Dedifferentiated amniotic fluid mesenchymal stem cell (primary cell): ENCODE results near the gene HSD17B2.
"Not testable (repeated sequence)": the region's sequence is repeated elsewhere in the genome, so short reads cannot be mapped to it uniquely, and the experiment has no call there.

Experiments used
- DNase-seq: peaks from one replicate; pipeline ENCODE4 v3.0.0-alpha.2; 2016; ENCODE audit errors: extremely low spot score

Gene HSD17B2

GRCh38 chr16:82034981-82035612, at the start of gene HSD17B2:
TSS of gene HSD17B2 (plus strand) at chr16:82035253. CDS start at chr16:82035425, 172 bp downstream.
- no peak for DNase-seq

GRCh38 chr16:81987121-81987520, 47.9 kb upstream of the HSD17B2 start:
- DNase-seq = no peak

- DNase-seq = no peak
These were observed 47.3 kb upstream of the HSD17B2 start for GRCh38 chr16:81987706-81988105.

GRCh38 chr16:81992859-81993258, 42.2 kb upstream of the HSD17B2 start:
- DNase-seq = no peak

- DNase-seq = no peak
These were observed 40.6 kb upstream of the HSD17B2 start for GRCh38 chr16:81994485-81994884.

- no peak for DNase-seq
These were observed 39.4 kb upstream of the HSD17B2 start for GRCh38 chr16:81995651-81996050.

GRCh38 chr16:81996664-81997509, 38.2 kb upstream of the HSD17B2 start:
- no peak for DNase-seq

GRCh38 chr16:81997738-81998137, 37.3 kb upstream of the HSD17B2 start:
- peak; percentile 68 for DNase-seq

GRCh38 chr16:82002831-82003230, 32.2 kb upstream of the HSD17B2 start:
- no peak for DNase-seq

- no peak for DNase-seq
These were observed 30.5 kb upstream of the HSD17B2 start for GRCh38 chr16:82004601-82005000.

- no peak for DNase-seq
These were observed 29.8 kb upstream of the HSD17B2 start for GRCh38 chr16:82005027-82005830.

- no peak for DNase-seq
These were observed 29.0 kb upstream of the HSD17B2 start for GRCh38 chr16:82006036-82006435.

- DNase-seq = no peak
These were observed 27.9 kb upstream of the HSD17B2 start for GRCh38 chr16:82007189-82007588.

- DNase-seq = no peak
These were observed 26.0 kb upstream of the HSD17B2 start for GRCh38 chr16:82008957-82009592.

- not testable (repeated sequence) for DNase-seq
These were observed 25.3 kb upstream of the HSD17B2 start for GRCh38 chr16:82009789-82010188.

- no peak for DNase-seq
These were observed 24.4 kb upstream of the HSD17B2 start for GRCh38 chr16:82010649-82011048.

- DNase-seq = no peak
These were observed 23.8 kb upstream of the HSD17B2 start, which contains the start of gene SDR42E1 for GRCh38 chr16:82011199-82011641. TSS of gene SDR42E1 (minus strand) at chr16:82011470. CDS start at chr16:82000858, 10,612 bp downstream.

GRCh38 chr16:82013139-82013538, 21.9 kb upstream of the HSD17B2 start:
- no peak for DNase-seq

- peak; percentile 50 for DNase-seq
These were observed 18.8 kb upstream of the HSD17B2 start for GRCh38 chr16:82016263-82016662.

GRCh38 chr16:82016964-82017363, 18.1 kb upstream of the HSD17B2 start:
- peak; percentile 95 for DNase-seq

- no peak for DNase-seq
These were observed 17.0 kb upstream of the HSD17B2 start for GRCh38 chr16:82017911-82018568.
